Right atrium auricular region (tissue), 2 donors: ENCODE data around the gene LRRC7. TPM values are rescaled to one million over a fixed set of nuclear protein-coding genes. Genes with fewer than 3 reads are reported as not detected.

Experiments
- DNase-seq: peaks from one replicate; pipeline ENCODE4 v3.0.0-alpha.2; 2019; ENCODE audit warnings: low spot score
- H3K27ac ChIP-seq, 2 donors: fragments of 200-600 bp; sonication (generic); 1 replicate in 1 of 2; 2 replicates in 1 of 2; pipeline ENCODE4 v1.5.1; 2016 to 2019
- H3K27me3 ChIP-seq, 2 donors: fragments of 200-600 bp; sonication (generic); one replicate each; pipeline versions ENCODE4 v1.5.1 to v1.6.0; 2017 to 2019
- H3K36me3 ChIP-seq: fragments of 200-600 bp; sonication (generic); one replicate; pipeline ENCODE4 v1.5.1; 2016
- H3K4me1 ChIP-seq, 2 donors: fragments of 200-600 bp; sonication (generic); one replicate each; pipeline versions ENCODE4 v1.5.1 to v1.6.0; 2017 to 2019
- H3K4me3 ChIP-seq, 2 donors: fragments of 200-600 bp; sonication (generic); 1 replicate in 1 of 2; 2 replicates in 1 of 2; pipeline ENCODE4 v1.5.1; 2017 to 2019; ENCODE audit warnings: mild to moderate bottlenecking in 1 of 2, moderate library complexity in 1 of 2
- H3K9me3 ChIP-seq, 2 donors: fragments of 200-600 bp; sonication (generic); one replicate each; pipeline ENCODE4 v1.5.1; 2019
- total RNA-seq, 2 donors: library from RNA; depleted of rRNA; stranded (reverse); fragments of >200 nt; gene quantifications; one replicate each; pipeline ENCODE4 v1.1.0, GENCODE V29; 2016
- TF ChIP-seq, protein P1 (sequence below), 2 donors: fragments of 200-600 bp; sonication (generic); IDR thresholded peaks; one replicate each; pipeline ENCODE4 v1.5.1; 2019; ENCODE audit warnings: antibody characterized with exemption in 2 of 2

Gene LRRC7
- total RNA-seq, 2 donors from 2014 or later: 0.75 to 14.3 TPM

DNA sequence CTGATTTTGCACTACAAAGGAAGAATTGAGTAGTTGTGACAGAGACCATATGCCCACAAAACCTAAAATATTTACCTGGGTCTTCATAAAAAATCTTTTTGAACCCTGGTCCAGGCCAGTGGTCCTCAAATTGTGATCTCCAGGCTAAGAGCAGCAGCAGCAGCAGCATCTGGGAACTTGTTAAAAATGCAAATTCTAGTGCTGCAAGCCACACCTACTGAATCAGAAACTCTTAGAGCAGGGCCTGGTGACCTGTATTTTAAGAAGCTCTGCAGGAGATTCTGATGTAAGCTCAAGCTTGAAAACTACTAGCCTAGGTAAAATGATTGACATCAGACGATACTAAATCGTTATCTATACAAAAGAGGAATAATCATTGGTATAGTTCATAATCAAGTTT, 112.2 kb downstream of the LRRC7 start:
- Histone ChIP-seq H3K36me3 (no peaks in the 10 kb centered on the region), H3K4me1 (no peaks in the 10 kb centered on the region), H3K27ac (no peak overlapping the region), H3K27me3 (no peaks in the 10 kb centered on the region), H3K9me3 (no peaks in the 10 kb centered on the region), H3K4me3 (no peak overlapping the region)
- TF ChIP-seq, protein P1, sequence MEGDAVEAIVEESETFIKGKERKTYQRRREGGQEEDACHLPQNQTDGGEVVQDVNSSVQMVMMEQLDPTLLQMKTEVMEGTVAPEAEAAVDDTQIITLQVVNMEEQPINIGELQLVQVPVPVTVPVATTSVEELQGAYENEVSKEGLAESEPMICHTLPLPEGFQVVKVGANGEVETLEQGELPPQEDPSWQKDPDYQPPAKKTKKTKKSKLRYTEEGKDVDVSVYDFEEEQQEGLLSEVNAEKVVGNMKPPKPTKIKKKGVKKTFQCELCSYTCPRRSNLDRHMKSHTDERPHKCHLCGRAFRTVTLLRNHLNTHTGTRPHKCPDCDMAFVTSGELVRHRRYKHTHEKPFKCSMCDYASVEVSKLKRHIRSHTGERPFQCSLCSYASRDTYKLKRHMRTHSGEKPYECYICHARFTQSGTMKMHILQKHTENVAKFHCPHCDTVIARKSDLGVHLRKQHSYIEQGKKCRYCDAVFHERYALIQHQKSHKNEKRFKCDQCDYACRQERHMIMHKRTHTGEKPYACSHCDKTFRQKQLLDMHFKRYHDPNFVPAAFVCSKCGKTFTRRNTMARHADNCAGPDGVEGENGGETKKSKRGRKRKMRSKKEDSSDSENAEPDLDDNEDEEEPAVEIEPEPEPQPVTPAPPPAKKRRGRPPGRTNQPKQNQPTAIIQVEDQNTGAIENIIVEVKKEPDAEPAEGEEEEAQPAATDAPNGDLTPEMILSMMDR (IDR thresholded peaks at IDR 0.05): no peak
- no peak for DNase-seq

DNA sequence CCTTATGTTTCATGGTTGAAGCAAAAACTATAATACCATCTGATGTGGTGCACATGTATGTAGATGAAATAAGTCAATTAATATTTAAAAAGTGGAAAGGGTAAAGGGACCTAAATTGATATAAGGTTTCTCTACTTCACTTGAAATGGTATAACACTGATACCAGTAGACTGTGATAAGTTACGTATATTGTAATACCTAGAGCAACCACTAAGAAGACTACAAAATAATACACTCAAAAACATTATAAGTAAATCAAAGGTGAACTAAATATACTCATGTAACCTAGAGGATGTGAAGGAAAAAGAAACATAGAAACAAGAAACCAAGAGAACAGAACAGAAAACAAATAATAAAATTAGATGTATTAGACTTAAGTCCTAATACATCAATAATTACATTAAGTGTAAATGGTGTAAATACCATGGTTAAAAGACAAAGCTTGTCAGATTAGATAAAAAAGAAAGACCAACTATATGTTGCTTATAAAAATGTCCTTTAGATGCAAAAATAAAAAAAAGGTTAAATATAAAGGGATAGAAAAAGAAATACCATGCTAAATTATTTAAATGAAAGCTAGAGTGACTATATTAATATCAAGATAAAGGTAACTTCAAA, 118.8 kb downstream of the LRRC7 start:
- no peak for DNase-seq
- no peak overlapping the region for H3K27ac ChIP-seq
- H3K9me3 ChIP-seq: peaks cover 0 to 8% of the 10 kb centered on the region in 2 donors
- TF ChIP-seq, protein P1 (IDR thresholded peaks at IDR 0.05): peak in 1 of 2 donors; percentile 33
- H3K27me3 ChIP-seq: no peaks in the 10 kb centered on the region
- no peaks in the 10 kb centered on the region for H3K4me1 ChIP-seq
- H3K4me3 ChIP-seq: no peak overlapping the region
- H3K36me3 ChIP-seq: no peaks in the 10 kb centered on the region

DNA sequence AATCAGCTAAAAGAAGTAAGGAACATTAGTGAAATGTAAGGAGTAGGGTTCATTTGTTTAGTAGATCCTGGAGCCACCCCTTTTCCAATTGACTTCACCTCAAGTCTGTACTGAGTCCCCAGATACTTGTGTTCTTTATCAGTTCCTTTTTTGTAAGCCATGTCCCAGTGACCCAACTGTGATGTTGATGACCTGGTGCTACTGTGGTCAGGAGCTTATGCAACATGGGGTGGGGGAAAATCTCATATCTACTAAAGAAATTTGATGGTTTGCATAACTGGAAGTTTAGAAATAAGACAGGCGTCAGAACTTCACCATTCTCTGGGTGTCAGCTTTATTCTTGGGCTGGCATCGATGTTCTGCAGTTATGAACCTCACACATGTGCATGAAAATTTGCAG, 120.5 kb downstream of the LRRC7 start:
- Histone ChIP-seq H3K27ac (no peak overlapping the region), H3K27me3 (no peaks in the 10 kb centered on the region)
- DNase-seq: no peak

DNA sequence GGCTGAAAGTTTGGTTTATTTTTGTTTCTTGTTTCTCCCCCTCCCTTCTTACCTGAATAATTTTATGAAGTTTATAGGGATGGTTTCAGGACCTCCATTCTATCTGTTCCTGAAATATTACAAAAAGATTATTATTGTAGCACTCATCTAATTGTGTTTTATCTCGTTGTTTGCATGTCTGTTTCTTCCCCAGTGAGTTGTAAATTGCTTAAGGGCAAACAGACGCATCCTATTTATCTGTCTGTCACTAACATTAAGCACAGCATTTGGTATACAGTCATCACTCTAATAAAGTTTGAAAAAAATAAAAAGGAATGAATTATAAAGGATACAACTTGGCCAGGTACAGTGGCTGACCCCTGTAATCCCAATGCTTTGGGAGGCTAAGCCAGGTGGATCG, 123.5 kb downstream of the LRRC7 start:
- DNase-seq: no peak
- TF ChIP-seq, protein P1 (IDR thresholded peaks at IDR 0.05): no peak
- H3K27ac ChIP-seq: no peak overlapping the region
- no peaks in the 10 kb centered on the region for H3K4me1 ChIP-seq
- H3K9me3 ChIP-seq: peaks cover 0 to 8% of the 10 kb centered on the region in 2 donors
- no peak overlapping the region for H3K4me3 ChIP-seq
- H3K27me3 ChIP-seq: no peaks in the 10 kb centered on the region
- no peaks in the 10 kb centered on the region for H3K36me3 ChIP-seq

More for the DNA sequence above, 120.5 kb downstream of the LRRC7 start:
- TF ChIP-seq, protein P1 (IDR thresholded peaks at IDR 0.05): no peak
- Histone ChIP-seq H3K36me3 (no peaks in the 10 kb centered on the region), H3K4me3 (no peak overlapping the region), H3K9me3 (peaks cover 0 to 8% of the 10 kb centered on the region in 2 donors), H3K4me1 (no peaks in the 10 kb centered on the region)

DNA sequence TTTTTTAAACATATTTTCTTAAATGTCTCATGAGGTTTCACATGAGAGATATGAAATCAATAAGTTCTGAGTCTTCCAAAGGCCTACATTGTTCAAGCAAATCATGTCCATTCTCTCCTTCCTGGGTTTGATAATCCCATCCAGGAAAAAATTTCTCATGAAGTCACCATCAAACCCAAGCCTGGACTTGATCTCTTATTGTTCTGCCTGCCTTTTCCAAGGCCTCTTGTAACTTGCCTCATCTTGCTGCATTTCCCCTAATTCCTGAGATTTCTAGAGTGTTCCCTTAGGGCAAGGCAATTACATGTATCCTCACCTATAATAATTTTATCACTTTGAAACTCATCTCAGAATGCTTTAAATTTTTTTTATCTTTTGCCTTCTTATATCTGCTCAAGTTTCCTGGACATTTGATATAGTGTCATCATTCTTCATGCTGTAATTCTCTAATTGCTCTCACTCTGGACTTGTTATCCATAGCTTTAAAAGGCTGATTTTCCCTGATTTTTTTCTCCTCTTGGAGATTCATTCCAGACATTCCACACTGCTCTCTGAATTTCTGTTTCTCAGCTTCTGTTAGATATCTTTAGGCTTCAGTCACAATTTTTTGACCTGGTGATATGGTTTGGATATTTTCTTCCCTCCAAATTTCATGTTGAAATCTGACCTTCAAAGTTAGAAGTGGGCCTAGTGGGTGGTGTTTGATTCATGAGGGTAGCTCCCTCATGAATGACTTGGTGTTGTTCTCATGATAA, 126.4 kb downstream of the LRRC7 start:
- H3K4me1 ChIP-seq: no peaks in the 10 kb centered on the region
- TF ChIP-seq, protein P1 (IDR thresholded peaks at IDR 0.05): no peak

More for the DNA sequence above, 126.4 kb downstream of the LRRC7 start:
- Histone ChIP-seq H3K4me3 (no peak overlapping the region), H3K36me3 (no peaks in the 10 kb centered on the region), H3K27me3 (no peaks in the 10 kb centered on the region), H3K9me3 (no peaks in the 10 kb centered on the region), H3K27ac (no peak overlapping the region)
- DNase-seq: no peak
